ENCODE measurements around the gene EYA4.
A peak's percentile ranks its signal among the peaks of the same experiment; 100 is the strongest.

Gene EYA4, protein sequence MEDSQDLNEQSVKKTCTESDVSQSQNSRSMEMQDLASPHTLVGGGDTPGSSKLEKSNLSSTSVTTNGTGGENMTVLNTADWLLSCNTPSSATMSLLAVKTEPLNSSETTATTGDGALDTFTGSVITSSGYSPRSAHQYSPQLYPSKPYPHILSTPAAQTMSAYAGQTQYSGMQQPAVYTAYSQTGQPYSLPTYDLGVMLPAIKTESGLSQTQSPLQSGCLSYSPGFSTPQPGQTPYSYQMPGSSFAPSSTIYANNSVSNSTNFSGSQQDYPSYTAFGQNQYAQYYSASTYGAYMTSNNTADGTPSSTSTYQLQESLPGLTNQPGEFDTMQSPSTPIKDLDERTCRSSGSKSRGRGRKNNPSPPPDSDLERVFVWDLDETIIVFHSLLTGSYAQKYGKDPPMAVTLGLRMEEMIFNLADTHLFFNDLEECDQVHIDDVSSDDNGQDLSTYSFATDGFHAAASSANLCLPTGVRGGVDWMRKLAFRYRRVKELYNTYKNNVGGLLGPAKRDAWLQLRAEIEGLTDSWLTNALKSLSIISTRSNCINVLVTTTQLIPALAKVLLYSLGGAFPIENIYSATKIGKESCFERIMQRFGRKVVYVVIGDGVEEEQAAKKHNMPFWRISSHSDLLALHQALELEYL

DNA sequence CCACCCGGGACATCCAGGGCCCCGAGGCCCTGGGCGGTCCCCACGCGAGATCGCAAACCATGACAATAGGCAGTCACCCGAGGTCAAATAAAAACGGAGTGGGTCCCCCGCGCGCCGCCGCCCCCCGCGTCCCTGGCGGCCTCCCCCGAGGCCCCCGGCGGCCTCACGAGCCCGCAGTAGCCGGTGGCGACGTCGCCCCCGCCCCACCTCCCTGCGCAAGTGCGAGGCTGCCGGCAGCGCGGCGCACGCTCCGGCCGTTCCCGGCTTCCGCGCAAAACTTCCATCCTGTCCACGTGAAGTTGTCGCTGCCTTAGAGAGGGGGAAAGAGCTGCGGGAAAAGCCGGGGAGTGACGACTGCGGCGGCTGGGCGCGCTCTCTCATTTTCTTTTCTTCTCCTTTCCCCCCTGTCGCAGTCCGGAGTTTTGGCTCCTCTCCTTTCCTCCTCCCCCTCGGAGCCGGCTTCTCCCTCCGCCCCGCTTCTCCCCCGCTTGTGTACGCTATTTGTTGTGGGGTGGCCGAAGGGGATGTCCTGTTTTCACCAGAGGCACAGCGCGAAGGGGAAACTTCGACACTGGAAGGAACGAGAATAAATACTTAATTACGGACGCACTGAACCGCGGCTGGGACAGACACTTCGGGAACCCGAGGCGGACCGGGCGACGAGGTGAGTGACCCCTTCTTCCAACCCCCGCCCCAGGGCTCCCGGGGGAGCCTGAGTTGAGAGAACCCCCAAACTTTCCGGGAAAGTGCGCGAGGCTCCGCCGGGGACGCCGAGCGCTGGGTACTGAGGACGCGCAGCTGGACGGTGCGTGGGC, at the start of gene EYA4:
Gene EYA4 (plus strand): TSS at position 272 of the 815 bp plus-strand sequence. CDS start 33,424 bp downstream, outside the sequence.
- peak in 7 of 10 donors; percentile 12 to 86 (median 50) for DNase-seq
- intact Hi-C loops (cut with DNase I), result loop anchor here (5.0 kb wide), 1 partner anchor 271 kb away; no protein-coding TSS in a partner anchor

DNA sequence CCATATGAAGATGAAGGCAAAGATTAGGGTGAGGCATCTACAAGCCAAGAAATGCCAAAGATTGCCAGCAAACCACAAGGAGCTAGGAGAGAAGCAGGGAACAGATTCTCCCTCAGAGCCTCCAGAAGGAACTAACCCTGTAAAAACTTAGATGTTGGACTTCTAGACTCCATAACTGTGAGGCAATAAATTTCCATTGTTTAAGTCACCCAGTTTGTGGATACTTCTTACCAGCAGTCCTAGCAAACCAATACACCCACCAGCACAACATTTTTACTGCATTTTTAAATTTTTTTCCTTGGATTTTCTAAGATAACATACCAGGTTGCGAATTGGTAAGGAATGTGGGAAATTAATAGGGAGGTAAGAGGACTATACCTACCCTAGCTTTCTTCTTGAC, 47.8 kb upstream of the EYA4 start:
- no peak for DNase-seq
- intact Hi-C loops (cut with DNase I), result no loop called here

DNA sequence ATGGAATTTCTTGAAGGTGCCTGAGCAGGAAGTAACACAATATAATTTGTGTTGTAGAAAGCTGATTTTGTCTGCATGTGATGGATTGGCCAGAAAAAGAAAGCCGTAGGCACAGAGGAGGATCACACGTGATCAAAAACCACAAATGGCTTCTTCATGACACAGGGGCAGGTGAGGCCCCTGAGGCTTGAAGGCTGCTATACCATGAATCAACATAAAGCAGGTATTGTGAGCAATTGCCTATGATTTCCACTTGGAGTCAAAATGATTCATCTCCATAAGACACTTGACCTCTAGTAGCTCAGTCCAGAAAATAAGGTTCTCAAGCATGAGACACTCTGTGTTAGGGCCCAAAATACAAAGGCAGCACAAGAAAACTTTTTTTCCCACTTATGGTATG, 42.4 kb upstream of the EYA4 start:
- no peak for DNase-seq
- intact Hi-C loops (cut with DNase I), result no loop called here

DNA sequence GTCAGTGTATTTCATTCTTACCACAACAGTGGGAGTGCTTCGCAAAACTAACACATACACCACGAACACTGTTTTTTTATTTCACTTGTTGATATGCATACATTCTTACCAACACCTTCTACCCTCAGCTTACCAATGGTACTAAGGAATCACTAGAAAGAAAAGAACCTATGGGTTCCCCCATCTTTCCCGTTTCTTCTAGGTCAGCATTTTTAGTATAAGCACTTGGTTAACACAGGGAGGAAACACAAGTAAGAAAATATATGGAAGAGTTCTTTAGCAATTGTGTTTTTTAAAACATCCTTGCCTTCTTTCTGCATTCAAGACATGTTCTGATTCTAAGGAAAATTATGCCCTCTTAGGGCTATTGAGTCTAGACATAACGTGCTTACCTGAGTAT, 39.9 kb upstream of the EYA4 start:
- no peak for DNase-seq
- intact Hi-C loops (cut with DNase I), result no loop called here

DNA sequence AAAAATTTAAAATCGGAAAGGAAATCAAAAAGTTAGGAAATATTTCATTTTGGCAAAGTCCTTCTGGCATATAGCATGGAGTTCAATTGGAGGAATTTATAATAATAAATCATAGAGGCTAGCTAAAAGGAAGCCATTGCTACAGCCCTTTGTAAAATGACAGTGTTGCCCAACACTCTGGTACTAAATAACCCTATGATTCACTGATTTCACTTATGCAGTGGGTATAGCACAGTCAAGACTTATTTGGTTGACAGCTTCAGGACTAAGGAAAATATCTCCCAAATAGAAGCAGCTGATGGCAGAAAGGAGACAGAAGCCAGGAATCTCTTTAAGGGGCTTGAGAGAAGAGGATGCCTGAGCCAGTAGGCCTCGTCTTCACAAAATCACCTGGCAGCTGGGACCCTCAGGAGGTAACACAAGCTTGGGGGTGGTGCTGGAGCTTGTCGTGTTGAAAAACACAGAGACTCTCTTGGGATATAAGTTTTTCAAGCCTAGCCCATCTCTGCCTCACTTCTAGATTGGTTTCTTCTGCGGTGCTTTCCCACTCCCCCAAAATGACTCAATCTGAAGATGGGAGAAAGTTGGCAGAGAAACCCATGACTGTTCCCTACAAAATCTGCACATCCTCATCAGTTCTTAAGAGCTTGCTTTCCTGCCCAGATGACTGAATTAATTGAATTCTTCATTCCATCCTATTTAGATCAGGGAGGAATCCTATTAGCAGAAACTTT, 38.4 kb upstream of the EYA4 start:
- intact Hi-C loops (cut with DNase I), result no loop called here
- peak in 1 of 10 donors; percentile 35 for DNase-seq

DNA sequence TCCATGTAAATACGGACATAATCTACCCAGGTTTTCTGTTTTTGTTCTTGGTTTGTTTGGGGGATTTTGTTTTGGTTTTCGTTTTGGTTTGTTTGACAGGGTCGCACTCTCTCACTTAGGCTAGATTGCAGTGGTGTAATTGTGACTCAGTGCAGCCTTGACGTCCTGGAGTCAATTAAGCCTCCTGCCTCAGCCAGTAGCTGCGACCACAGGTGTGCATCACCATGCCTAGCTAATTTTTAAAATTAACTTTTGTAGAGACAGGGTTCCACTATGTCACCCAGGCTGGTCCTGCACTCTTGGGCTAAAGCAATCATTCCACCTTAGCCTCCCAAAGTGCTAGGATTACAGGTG, 37.8 kb upstream of the EYA4 start:
- intact Hi-C loops (cut with DNase I), result no loop called here
- no peak for DNase-seq

DNA sequence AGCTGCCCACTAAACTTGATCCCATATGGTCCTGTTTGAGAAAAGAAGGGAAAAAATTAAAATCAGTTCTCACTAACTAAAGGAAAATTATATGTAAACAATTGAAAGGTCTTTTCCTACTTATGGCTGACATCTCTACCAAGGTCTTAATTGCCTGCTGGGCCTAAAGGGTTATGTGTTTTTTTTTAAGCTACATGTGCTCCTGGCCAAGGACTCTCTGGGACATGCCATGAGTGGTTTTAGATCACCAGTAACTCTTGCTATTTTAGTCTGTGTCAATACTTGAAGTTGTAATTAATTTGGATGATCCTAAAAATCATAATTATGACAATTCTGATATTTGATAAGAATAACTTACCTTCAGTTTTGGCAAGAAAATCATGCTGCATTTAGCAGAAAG, 35.9 kb upstream of the EYA4 start:
- intact Hi-C loops (cut with DNase I), result no loop called here
- no peak for DNase-seq

DNA sequence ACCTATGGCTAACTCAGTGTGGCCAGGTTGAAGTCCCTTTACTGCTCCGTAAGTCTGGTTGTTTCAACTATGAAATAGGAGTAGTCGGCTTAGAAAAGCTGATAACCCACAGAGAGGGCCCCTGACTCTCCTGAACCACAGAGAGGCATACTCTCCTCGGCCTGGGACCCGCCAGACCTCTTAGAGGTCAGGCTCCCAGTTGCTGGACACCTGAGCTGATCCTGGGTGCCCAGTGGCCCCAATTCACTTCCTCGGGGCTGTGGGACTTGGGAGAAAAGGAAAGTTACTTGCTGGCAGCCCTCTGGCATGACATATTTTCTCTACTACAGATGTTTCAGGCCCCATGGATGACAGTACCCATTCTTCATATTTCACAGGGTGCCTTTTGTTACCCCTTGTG, 34.2 kb upstream of the EYA4 start:
- intact Hi-C loops (cut with DNase I), result no loop called here
- DNase-seq, result peak in 1 of 10 donors; percentile 37

DNA sequence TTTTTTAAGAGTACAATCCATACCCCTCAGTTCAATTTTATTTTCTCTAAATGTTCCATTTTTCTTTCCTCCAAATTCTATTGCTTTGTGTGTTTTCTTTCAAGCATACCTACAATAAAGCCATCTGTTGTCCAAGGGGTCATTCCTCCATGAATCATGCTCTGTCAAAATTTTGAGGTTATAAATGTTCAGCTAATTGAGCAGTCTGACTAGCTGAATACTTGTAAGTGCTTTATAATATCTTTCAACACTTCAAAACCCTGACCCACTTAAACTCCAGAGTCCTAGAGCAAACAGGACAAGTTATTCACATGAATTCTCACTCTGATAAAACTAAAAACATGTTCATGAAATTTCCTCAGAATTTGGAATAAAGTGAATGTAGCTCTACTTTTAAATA, 33.4 kb upstream of the EYA4 start:
- DNase-seq, result no peak
- intact Hi-C loops (cut with DNase I), result no loop called here

DNA sequence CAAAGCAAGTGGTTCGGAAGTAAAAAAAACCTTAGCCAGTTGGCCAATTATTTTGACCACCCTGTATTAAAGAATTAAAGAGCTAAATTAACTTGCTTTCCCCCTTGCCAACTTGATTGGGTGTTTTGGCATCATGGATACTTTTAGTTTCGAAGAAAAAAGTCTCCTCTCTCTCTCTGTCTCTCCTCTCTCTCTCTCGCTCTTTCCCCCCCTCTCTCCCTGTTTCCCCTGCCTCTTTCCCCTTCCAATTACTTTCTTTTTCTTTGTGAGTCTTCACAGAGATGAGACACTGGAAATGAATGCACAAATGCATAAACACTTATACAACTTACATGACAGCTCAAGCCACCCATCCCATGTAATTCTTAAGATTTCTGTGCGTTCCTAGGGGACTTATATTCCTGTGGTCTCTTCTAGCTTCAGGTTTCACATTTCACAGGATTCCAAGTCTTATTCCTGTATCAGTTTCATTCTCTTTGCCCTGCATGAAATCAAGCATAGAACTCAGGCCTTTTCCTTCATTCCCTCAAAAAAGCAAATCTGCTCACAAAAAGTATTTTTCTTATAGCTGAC, 32.9 kb upstream of the EYA4 start:
- intact Hi-C loops (cut with DNase I), result no loop called here
- DNase-seq, result no peak

DNA sequence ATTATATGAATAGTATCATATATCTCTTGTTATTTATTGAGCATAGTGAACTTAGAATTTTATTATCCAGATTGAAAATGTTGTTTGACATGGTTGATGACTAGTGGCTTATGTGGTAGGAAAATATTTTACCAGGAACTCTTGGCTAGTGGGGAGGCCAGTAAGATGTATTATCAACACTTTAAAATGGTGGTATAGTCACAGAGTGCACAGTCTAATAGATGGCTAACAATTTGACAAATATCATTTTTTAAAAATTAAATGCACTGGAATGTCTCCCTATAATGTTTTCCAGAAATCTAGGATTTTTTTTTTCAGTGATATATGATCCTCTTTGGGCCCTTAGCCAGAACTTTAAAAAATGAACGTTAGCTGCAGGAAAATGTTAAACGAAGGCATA, 26.9 kb upstream of the EYA4 start:
- intact Hi-C loops (cut with DNase I), result no loop called here
- DNase-seq, result no peak

DNA sequence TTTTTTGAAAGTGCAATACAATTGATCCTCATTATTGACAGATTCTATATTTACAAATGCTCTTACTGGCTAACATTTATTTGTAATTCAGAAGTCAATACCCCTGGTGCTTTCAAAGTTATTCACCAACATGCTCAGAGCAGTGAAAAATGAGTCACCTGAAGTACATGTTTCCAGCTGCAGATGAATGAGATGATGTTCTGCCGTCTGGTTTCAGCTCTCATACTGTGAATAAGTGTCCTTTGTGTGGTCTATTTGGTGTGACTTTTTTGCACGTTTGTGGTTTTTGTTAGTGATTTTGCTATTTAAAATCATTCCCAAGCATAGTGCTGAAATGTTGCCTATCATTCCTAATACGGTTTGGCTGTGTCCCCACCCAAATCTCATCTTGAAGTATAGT, 22.3 kb upstream of the EYA4 start:
- no peak for DNase-seq
- intact Hi-C loops (cut with DNase I), result no loop called here

DNA sequence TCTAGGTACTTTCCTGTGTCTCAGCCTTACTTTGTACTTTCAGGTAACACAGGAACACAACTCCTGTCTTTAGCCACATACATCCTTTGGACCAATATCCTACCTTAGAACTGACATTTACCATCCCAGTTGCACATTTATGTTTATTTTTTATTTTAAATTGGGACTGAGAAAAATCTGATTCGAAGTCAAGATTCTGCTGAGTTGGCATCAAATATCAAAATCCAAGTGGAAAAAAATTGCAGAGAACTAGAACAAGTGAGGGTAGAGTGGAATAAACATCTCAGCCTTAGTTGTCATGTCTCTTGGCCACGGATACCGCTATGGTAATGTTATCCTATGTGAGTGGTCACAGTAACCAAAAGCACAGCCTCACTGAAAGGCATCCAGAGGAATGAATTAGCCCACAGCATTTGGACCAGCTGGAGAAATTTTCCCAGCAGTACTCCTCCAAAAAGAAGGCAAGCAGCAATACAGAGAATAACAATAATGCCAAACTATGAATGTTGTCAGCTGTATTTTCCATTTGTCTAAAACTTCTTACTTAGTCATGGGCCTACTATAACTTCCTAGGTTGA, 17.6 kb upstream of the EYA4 start:
- intact Hi-C loops (cut with DNase I), result no loop called here
- DNase-seq, result no peak

DNA sequence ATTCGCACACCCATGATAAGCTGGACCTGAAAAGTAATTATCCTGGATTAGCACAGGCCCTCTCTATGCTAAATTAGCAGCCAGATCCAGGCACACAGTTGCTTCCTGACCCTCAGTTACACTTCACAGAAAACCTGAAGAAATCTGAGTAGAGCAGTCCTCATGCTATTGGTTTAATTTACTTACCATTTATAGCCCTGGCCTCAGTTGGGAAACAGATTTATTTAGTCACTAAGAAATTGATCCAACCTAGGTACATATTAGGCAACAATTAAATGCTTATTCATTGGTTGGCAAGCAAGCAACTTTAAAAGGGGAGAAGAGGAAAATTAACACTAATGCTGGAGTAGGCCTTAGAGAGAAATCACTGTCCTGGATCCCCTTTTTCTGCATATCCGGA, 15.6 kb upstream of the EYA4 start:
- intact Hi-C loops (cut with DNase I), result no loop called here
- DNase-seq, result no peak

DNA sequence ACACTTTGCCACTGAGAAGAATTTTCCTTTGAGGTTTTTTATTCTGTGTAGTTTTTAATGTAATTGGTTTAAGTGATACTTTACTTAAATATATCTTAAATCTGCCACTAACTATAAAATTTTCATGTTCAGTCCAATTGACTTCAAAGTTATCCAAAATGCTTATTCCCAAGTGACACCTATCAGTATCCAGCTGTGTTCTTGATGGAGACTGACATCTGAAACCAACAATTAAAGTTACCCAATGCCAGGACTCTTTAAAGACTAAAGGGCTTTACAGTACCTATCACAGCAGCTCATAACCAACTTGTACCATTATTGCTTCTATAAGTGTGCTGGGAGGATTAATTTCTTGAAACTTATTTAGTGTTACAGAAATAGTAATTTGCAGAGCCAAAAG, 13.8 kb upstream of the EYA4 start:
- no peak for DNase-seq
- intact Hi-C loops (cut with DNase I), result no loop called here

DNA sequence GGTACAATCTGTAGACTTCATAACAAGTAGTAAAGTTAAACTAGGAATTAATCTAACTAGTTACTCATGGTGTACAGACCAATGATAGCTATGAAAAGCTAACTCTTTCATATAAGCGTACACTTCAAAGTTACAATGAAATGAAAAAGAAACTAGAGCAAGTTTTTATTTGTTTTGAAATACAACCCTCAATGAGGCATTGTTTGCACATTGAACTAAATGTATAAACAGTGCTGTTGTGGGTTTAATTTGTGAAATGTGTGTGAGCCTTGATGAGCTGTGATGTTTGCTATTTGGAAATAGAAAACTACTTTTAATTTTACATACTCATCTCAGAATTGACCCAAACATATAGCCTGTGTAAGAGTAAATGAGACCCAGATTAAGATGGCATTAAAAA, 11.1 kb upstream of the EYA4 start:
- no peak for DNase-seq
- intact Hi-C loops (cut with DNase I), result no loop called here

DNA sequence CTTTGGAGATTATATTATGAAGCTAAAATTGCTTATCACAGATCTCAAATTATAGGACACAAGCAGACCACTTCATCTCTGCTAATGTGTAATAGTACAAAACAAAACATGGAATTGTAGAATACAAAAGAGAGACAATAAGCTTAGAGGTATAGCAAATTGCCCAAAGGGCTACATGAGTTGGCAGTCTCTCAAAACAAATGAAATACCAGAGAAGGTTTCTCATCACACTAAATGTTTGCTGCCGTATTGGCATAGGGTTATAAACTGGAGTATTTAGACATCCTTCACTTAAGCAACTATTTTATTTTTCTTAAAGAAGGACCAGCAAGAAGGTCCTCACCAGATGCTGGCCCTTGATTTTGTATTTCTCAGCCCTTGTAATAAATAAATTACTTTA, 5.9 kb upstream of the EYA4 start:
- intact Hi-C loops (cut with DNase I), result no loop called here

DNA sequence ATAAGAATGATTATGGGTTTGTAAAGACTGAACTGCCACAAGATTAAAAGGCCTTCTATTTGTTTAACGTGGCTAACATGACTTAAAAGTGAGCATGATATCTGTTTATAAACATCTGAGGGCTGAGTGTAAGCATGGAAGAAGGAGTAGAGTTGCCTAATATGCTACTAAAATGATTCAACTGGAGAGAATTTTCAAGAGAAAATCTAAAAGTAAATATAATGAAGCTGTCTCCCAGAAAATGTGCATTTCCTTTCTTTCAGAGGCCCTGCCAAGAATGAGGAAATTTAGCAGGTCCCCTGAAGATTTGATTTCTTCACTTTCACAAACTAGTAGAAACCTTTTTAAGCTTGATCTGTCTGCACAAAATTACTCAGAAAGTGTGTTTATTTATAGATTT, 4.2 kb upstream of the EYA4 start:
- DNase-seq, result no peak
- intact Hi-C loops (cut with DNase I), result no loop called here

More for the DNA sequence above, 5.9 kb upstream of the EYA4 start:
- DNase-seq, result no peak

DNA sequence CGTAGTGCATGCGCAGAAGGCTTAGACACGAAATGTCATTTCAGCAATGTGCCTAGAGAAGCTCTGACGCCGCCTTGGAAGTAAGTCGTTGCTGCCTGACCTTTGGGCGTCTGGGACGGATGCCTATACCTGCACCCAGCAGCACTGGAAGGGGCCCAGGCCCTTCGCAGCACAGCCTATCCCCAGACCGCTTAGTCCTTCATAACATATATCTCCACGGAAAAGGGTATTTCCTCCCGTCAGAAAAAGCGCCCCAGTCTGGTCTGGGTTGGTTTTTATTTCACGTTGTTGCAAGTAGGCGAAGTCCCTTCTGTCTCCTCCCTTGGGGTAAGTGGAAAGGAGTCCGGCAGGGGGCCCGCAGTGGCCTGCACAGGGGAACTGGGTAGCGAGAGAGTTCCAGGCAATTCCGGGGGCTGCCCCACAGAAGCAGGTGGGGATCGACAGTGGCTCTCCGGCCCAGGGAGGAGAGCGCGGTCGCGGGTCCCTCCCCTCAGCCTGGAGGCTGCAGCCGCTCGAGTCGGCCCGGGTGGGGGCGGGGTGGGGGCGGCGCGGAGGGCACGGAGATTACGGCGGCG, 559 bp upstream of the EYA4 start:
- intact Hi-C loops (cut with DNase I), result loop anchor here (5.0 kb wide), 1 partner anchor 272 kb away; no protein-coding TSS in a partner anchor
- peak in 2 of 10 donors; percentile 24 to 34 for DNase-seq

All from posterior cingulate gyrus (tissue), 11 donors.